GM20431 (cell line): ENCODE data around the gene CD300E.

Experiments
- in situ Hi-C: fragments of 300-500 bp; cut with MseI, MboI; formaldehyde crosslinking; loops from one replicate; pipeline ENCODE4 v1.15.0; 2020; ENCODE audit warnings: low sequenced_read_pairs; ENCODE audit not compliant: unreplicated experiment

Gene CD300E, protein sequence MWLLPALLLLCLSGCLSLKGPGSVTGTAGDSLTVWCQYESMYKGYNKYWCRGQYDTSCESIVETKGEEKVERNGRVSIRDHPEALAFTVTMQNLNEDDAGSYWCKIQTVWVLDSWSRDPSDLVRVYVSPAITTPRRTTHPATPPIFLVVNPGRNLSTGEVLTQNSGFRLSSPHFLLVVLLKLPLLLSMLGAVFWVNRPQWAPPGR

DNA sequence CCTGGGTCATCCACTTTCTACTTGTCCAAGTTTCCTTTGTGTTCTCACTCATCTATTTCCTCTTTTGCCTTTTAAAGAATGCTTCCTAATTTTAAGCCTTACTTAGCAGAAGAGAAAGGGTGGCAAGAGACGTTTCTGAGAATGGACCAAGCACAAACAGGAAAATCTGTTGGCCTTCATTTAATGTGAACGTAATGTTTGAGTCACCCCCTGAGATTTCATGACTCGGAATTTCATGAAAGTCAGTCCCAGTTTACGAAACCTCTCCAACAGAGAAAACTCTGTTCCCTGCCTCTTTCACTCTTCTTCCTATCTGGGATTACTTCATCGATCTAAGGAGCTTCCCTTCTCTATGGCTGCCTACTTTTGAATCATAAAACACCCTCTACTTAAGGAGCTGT lies at the start of gene CD300E:
Gene CD300E, minus strand, starts transcription at position 46 of the 401 bp plus-strand sequence. CDS start 117 bp downstream, outside the sequence.
- in situ Hi-C loops = no loop called here

GRCh38 chr17:74671031-74671771 lies 47.7 kb upstream of the CD300E start:
- in situ Hi-C loops = no loop called here

DNA sequence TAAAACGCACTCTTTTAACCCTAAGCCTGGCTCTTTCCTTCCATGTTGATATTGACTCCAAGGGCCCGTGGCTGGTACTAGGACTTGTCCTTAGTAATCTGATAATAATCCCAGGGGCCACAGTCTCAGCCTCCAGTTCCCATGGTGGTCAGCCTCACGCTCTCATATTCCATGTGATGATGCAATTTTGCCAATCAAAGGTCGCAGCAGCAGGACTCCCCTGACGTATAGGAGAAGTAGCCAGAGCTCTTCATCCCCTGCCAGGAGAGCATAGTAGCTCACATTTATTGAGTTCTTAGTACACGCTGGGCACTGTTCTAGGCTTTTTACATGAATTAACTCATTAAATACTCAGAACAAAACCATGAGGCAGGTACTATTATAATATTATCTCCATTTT lies 46.8 kb upstream of the CD300E start:
- in situ Hi-C loops = no loop called here

DNA sequence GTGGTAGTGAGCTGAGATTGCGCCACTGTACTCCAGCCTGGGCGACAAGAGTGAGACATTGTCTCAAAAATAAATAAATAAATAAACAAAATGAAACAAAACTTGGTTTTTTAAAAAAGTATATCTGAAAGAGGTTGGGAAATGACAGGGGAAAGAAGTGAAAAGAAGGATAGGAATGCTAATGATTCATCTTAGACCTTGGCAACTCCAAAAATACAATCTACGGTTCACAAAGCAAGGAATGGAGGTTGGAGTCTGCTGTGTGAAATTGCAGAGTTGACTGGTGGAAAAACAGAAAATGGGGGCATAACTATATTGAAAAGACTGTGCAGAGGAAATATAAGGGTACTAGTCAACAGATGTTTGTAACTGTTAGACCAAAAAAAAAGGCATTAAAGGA lies 40.0 kb upstream of the CD300E start:
- in situ Hi-C loops = no loop called here

DNA sequence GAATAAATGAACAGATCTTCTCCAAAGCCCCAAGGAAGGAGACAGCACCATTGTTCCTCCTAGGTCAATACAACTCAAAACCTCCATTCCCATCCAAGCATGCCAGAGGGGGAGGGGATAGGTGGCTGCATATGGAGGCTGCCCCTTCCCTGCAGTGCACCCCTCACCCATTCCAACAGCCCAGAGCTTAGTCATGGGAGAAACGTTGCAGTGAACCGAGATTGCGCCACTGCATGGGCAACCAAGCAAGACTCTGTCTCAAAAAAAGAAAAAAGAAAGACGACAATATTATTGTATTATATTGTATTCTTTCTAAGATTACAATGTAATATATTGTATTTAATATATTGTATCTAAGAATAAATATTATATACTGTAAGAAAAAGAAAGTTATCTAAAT lies 36.4 kb upstream of the CD300E start:
- in situ Hi-C loops = no loop called here

DNA sequence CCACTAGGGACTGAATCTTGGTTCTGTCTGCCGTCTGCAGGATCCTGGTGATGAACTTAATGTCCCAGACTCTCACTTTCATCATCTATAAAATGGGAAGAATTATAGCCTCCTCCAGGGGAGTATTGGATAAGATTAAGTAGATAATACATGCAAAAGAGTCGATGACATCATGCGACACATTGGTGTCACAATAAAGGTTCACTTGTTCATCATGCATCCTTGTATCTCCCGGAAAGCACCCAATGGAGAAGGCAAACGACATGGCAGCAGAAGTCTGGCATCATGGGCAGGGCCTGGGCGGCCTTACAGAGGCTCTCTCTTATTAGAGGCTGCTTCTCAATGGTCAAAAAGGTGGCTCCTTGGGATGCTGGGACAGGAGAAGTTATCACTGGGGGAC lies 35.1 kb upstream of the CD300E start:
- in situ Hi-C loops = no loop called here

DNA sequence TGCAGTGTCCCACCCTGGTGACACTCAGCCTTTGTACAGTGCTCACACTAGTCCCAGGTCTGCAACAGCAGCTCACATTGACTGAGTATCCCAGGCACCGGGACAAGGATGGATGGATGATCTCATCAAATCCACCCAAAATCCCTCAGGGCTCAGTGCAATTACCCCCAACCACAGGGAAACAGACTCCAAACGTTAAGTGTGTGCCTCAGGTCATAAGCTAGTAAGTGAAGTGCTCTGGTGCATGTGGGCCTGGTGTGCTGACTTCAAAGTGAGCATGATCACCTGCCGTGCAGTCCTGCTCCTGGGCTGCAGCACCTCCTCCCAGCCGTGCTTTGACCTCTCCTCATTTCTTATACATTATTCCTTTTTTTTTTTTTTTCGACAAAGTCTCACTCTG lies 31.2 kb upstream of the CD300E start:
- in situ Hi-C loops = no loop called here

GRCh38 chr17:74652020-74652419 lies 28.5 kb upstream of the CD300E start:
- in situ Hi-C loops = no loop called here

DNA sequence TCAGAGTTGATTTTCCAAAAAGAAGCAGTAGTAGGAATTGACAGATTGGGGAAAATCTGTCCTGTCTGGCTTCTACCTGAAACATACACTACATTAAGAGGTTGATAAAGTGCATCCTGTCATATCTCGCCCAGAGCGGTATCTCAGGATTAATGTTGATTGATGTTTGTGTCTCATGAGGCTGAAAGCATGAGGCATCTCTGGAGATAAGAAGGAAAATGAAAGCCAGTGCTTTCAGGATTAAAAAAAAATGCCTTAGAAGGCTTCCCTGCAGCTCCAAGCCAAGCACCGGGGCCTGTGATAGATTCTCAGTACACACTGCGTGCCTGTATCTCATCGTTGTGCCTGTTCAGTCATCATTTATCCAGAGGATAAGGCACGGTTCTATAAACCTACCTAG lies 26.4 kb upstream of the CD300E start:
- in situ Hi-C loops = no loop called here

DNA sequence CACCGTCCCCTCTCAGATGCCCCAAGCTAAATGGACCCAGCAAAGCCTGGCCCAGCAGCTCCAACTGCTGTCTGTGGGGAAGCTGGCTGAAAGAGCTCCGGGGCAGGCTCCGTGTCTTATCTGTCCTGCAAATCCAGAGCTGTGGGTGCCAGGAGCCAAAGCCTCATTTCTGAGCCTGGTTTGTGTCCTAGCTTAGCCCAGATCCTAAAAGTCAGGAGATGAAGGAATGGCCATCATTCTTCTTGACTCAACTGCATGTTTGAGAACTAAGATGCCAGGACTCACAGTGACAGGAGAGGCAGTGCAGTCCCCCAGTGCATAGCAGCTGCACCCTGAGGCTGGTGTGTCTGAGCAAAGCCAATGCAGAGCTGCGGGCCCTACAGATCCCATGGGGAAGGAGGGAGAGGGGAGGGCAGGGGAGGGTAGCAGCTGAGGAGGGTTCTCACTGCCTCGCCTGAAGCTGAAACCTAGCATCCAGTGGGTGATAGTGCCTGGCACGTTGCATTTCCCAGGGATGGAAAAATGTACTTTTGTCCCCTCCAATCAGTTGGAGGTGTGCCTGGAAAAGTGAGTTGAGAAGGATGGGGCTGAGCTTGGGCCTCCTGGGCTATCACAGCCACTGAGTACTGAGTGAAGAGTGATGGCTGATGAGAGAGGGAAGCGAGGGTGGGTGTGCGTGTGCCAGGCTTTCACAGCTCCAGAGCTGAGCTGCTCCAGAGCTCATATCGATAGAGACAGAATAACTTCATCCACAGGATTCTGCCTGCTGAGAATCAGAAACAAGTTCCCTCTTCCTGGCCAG lies 24.5 kb upstream of the CD300E start:
- in situ Hi-C loops = no loop called here

DNA sequence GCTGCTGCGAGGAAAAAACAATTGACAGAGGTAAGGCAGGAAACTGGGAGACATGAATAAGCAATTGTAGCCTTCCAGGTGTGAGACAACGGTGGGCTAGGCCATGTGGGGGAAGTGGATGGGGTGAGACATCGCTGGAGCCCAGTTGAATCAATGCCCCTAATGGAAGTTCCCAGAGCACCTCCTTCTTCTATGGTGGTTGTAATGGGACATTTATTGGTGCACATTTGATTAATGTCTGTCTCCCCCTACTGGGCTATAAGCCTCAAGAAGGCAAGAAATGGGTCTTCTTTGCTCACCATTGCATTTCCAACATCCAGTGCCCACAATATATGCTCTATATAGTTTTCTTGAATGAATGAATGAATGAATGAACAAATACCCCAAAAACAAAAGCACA lies 22.7 kb upstream of the CD300E start:
- in situ Hi-C loops = no loop called here

GRCh38 chr17:74645010-74645409 lies 21.5 kb upstream of the CD300E start:
- in situ Hi-C loops = no loop called here

GRCh38 chr17:74644419-74644818 lies 20.9 kb upstream of the CD300E start:
- in situ Hi-C loops = no loop called here

DNA sequence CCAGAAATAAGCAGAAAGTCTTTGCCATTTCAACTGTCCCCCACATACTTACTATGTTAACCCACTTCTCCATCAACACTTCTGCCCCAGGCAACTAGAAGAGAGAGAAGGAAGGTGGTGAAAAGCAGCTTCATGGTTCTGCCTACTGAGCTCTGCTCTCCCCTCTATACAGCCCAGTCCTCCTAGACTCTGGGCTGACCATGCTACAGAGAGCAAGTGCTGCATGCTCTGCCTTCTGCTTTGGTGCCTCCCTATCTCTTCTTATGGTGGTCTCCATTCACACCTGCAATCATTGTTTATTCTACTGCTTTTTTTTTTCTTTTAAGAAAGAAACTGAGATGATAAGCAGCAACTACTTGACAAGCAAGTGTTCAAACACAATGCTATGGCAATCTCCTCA lies 20.3 kb upstream of the CD300E start:
- in situ Hi-C loops = no loop called here

GRCh38 chr17:74642995-74643394 lies 19.5 kb upstream of the CD300E start:
- in situ Hi-C loops = no loop called here

DNA sequence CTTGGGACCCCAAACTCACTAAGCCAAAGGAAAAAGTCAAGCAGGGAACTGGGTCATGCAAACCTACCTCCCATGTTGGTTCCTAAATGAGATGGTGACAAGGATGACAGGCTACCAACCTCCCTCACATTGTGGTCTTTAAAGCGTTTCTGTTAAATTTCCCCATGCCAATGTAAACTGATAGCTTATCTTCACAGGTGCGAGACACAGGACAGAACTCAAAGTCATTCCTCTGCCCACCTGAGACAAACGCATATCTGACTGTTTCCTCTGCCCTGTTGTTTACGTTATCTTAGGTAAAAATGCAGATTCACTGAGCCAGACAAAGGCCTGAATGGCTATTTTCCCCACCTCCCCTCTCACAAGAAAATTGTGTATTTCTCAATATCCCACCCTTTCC lies 19.0 kb upstream of the CD300E start:
- in situ Hi-C loops = no loop called here

GRCh38 chr17:74641958-74642298 lies 18.4 kb upstream of the CD300E start:
- in situ Hi-C loops = no loop called here

GRCh38 chr17:74641224-74641957 lies 17.9 kb upstream of the CD300E start:
- in situ Hi-C loops = no loop called here

DNA sequence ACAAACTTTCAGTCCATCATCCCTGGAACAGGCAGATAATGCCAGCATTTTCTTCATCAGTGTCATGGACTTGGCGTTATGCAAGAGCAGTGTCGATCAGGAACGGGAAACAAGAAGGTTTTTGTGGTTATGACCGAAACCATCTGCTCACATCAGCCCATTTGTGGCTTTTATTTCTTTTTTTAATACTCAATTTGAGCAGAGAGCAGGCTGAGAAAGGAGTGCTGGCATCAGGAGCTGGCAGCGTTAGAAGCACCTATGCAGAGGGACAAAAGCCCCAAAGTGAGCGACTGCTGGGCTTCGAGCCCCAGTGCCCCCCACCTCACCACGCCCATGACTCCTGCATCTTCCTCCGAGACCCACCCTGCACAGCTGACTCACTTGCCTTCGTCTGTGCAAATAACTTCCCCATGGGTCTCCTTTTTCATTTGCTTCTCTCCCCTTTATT lies 16.2 kb upstream of the CD300E start:
- in situ Hi-C loops = no loop called here

- in situ Hi-C loops = no loop called here
These were observed 14.4 kb upstream of the CD300E start for GRCh38 chr17:74637926-74638325.

- in situ Hi-C loops = no loop called here
These were observed 13.7 kb upstream of the CD300E start for GRCh38 chr17:74637265-74637664.
